ENCODE results near the gene SLC35G2.
"Not testable (repeated sequence)": the region's sequence is repeated elsewhere in the genome, so short reads cannot be mapped to it uniquely, and the experiment has no call there.

Gene SLC35G2

GRCh38 chr3:136818769-136819391 lies at the start of gene SLC35G2:
SLC35G2 (plus strand) TSS chr3:136819126; CDS start chr3:136854461, 35,335 bp downstream.
- no peak for DNase-seq

- DNase-seq: no peak
Measured at GRCh38 chr3:136772709-136773108, 46.2 kb upstream of the SLC35G2 start.

DNA sequence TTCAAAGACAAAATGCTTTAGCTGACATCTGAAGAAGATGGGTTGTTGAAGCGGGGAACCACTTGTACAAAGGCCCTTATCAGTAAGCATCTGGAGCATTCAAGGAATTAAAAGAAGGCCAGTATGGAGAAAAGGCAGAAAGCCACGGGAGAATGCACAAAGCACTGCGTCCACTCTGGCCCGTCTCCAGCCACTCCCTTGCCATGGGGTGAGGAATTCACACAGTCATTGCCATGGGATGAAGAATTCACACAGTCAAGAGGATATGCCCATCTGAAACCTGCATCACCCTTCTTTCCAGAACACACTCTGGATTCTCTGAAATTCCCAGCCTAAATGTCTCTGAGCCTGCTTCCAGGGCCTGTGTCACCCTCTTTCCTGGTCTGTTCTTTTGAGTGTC lies 40.1 kb upstream of the SLC35G2 start:
- no peak for DNase-seq

DNA sequence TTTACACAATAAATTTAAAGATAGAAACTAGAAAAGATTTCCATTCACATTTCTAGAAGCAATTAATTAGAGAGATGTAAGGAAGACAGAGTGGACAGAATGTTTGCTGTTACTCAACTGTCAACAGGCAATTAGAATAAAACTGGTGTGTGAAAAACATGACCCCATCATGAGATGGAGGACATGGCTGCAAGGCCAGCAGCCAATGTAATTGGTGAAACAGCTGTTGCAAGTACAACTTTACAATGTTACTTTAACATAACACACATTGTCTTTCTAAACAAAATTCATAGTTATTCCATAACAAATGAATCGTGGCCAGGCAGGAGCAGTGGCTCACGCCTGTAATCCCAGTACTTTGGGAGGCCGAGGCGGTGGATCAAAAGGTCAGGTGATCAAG lies 38.2 kb upstream of the SLC35G2 start:
- no peak for DNase-seq

DNA sequence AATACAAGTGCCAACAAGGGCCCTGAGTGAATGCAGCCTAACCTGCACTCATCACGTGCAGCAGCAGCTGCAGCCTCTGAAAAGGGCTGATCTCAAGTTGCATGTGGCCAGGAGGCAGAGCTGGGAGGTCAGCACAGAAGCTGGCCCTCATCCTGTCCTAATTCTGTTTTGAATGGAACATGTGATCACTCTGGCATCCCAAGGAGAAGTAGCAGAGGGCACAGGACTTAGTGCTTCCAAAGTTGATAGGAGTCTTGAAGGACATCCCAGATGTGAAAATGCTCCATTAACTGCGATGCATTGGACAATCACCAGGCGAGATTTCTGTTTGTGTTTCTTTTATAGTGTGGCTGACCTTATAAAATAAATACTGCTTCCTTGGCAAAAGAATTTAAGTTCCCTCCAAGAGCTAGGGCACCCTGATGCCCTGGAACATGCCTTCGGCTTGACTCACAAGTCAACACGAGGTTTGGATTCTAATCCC lies 35.2 kb upstream of the SLC35G2 start:
- DNase-seq: no peak

- DNase-seq: no peak
Measured at GRCh38 chr3:136787349-136787748, 31.6 kb upstream of the SLC35G2 start.

- DNase-seq: no peak
Measured at GRCh38 chr3:136788154-136788553, 30.8 kb upstream of the SLC35G2 start.

- no peak for DNase-seq
Measured at GRCh38 chr3:136789976-136790375, 28.9 kb upstream of the SLC35G2 start.

- DNase-seq: no peak
Measured at GRCh38 chr3:136790786-136791185, 28.1 kb upstream of the SLC35G2 start.

DNA sequence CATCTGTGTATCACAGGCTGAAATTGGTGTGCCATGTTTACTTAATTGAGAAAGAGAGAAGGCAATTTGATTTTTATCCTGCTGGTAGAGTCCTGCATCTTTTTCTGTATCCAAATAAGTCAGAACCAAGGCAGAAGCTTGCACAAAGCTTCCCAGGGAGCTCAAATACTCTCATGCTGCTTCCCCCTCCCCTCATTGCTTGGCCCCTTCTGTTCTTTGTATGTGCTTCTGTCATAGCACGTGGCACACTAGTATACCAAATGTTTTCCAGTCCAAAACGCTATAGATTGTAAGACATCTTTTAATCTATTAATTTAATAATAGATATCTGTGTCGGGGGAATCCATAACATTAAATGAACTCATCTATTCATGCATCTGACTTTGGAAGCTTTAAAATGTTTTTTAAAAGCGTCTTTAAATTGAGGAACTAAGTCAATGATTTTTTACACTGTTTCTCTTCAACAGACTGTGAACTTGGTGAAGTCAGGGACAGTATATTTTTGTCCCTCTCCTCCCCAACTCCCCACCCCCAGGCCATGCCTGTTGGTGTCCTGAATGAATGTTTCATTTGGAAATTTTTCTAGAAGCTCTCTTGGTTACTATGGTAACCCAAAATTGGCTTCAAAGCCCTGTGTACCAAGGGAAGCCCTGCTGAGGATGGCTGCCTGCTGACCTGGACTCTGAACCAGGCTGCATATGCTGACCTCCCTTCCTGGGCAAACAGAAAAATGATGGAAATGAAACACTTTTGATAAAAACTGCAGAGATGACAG lies 26.2 kb upstream of the SLC35G2 start:
- DNase-seq: no peak

DNA sequence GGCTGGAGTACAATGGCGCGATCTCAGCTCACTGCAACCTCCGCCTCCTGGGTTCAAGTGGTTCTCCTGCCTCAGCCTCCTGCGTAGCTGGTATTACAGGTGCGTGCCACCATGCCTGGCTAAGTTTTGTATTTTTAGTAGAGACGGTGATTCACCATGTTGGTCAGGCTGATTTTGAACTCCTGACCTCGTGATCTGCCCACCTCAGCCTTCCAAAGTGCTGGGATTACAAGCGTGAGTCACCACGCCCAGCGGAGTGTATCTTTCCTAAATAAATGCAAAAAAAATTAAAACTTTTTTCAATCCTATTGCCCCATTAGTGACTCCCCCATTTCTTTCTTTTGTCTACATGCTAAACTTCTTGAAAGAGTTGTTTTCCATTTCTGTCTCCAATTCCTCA lies 17.8 kb upstream of the SLC35G2 start:
- not testable (repeated sequence) for DNase-seq

DNA sequence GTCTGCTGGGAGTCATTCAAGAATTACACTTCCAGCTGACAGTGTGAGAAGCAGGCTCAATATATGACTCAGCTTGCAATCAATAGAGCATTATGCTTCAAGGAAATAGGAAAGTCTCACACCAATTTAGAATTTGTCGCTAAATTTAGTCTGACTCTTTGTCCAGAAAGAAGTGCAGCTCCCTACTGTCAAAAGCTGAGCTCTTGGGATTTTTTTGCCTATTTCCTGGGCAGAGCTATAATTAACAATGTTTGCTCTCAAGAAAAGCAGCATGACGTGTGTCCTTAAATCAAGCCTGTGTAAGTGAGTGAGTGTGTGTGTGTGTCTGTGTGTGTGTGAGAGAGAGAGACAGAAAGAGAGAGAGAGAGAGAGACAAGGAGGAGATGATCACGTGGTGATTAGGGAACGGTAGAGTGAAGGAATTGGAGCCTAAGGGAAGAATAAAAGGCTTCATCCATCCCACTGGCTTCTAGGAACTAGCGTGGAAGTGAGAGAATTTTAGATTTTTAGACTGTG lies 16.4 kb upstream of the SLC35G2 start:
- no peak for DNase-seq

- DNase-seq: no peak
Measured at GRCh38 chr3:136804141-136804540, 14.8 kb upstream of the SLC35G2 start.

DNA sequence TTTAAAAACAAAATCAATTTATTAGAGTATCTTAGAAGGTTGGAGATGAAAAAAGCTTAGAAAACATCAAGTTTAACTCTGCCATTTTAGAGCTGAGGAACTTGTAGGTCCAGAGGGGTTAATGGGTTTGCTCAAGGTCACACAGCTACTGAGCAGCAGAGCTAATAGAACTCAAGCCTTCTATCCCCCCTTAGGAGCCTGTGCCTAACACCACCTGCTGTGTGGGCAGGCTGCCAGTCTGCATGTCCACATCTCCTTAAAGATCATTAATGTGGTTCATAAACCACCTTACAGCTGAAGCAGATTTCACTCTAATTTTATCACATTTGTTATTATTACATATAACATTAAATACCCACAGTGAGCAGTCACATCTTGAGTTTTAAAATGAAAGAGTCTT lies 14.1 kb upstream of the SLC35G2 start:
- DNase-seq: no peak

DNA sequence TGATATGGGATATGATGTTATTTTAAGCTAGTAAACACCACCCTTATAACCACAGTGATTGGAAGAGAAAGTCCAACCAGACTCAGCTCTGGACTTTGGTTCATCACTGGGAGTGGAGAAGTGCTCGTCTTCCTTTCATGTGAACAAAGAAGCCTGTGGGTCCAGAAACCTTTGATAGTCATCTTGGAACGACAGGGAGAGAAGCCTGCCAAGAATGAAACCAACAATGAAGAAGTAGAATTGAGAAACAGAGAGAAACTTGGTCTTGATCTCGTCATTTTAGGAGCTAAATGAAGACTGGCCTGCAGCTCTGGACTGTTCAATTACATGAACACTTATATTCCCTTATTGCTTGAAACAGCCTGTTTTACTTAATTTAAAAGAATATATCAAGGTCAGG lies 13.1 kb upstream of the SLC35G2 start:
- no peak for DNase-seq

DNA sequence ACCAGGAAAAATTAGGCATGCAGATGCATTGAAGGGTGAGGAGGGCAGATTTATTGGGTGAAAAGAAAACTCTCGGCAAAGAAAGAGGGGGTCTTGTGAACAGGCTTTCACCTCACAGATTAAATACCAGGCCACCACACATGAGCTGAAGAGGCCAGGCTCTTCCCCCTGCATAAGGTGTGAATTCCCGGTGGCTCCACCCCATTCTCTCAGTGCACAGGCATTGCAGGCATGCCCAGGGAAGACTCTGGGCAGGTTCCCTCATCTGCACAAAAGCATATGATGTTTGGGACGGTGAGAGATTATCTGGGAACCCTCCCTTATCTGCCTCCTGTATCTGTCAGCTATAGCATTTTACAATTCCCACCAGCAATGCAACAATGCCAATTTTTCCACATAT lies 7.2 kb upstream of the SLC35G2 start:
- no peak for DNase-seq

DNA sequence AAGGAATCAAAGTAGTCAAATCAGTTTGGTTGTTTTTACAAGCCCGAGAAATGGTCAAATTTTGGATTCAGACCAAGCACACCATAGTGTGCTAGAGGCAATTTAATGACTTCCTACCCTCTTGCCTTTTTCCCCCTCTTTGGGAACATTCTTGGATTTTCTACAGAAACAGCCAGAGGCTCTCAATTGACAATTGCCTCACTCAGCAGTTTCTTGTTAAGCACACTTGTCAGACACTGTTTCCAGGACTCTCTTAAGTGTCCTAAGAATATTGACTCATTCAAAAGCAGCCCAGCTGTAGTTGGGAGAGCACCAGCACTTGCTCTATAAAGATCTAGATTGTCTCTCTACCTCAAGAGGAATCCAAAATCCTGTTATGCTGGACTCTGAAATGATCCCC lies 1.5 kb upstream of the SLC35G2 start:
- DNase-seq: no peak

DNA sequence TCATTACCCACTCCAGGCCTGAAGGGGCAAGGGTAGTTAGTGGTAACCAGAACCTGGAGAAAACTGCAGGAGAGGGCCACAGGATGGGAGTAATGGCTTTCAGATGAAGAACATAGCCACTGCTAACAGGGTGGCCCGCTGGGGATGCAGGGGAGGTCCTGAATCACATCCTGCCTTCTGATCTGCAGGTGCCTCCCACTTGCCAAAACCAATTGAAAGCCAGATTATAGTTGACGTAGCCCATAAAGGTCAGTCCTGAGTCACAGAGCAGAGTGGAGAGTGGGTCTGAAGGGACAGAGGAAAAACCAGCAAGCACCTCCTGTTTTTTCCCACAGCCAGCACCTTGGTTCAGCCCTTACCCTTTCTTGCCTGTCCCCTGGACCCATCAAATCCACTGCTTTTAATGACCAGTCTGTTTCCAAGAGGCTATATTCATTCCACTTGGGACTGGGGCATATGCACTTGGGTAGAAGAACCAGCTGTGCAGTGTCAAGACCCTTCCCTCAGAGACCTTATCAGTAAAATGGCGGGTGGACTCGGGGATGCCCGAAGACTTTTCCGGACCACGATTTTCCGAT lies 646 bp upstream of the SLC35G2 start:
- DNase-seq: no peak

DNA sequence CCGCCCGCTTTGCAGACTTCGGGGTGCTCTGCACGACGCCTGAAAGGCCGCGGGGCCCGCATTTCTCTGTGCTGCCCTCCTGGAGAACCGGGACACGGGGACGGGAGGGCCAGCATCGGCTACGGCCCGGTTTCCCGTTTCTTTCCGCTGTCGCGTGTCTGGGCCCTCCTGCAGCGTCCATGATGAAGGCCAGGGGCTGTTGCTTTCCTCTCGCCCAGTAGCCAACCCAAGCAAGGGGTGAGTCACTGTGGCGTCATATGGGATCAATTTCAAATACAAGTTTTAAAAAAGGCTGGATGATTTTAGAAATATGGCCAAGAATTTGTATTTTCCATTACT lies 435 bp downstream of the SLC35G2 start:
- no peak for DNase-seq

GRCh38 chr3:136819731-136820679 lies 1.1 kb downstream of the SLC35G2 start:
- DNase-seq: no peak

- no peak for DNase-seq
Measured at GRCh38 chr3:136831461-136831860, 12.5 kb downstream of the SLC35G2 start.

DNA sequence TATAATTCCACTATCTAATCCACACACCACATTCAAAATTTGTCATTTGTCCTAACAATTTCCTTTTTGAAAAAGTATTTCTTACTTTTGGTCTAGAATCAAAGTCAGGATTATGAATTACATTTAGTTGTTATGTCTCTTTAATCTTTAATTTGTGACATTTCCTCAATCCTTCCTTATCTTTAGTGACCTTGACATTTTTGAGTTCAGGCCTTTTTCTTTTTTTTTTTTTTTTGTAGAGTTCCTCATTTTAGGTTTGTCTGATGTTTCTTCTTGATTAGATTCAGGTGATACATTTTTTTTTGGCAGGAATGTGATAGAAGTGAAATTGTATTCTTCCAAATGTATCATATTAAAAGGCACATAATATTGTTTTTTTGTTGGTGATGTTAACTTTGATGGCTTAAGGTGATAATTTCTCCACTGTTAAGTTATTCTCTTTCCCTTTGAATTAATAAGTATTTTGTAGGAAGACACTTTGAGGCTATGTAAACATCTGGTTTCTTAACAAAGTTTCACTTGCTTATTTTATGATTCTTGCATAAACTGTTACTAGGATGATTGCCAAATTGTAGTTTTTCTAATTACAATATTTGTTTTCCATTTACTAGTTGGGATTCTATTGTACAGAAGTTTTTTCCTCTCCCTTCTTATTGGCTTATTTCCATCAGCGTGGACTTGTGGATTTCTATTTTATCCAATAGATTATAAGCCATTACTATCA lies 16.3 kb downstream of the SLC35G2 start:
- peak; percentile 6 for DNase-seq
